Neutrophil (primary cell): ENCODE results near the gene VENTX.

ENCODE experiments used
- H3K27ac ChIP-seq: fragments of 200-600 bp; sonication (generic); 2 replicates; pipeline ENCODE4 v1.5.1; 2016; ENCODE audit warnings: mild to moderate bottlenecking, moderate library complexity
- H3K27me3 ChIP-seq: fragments of 200-600 bp; sonication (generic); 2 replicates; pipeline ENCODE4 v1.6.0; 2016; ENCODE audit warnings: mild to moderate bottlenecking
- H3K36me3 ChIP-seq: fragments of 200-600 bp; sonication (generic); 2 replicates; pipeline ENCODE4 v1.5.1; 2017
- H3K4me1 ChIP-seq, 2 experiments: fragments of 200-600 bp in 1 of 2; sonication (generic) in 1 of 2; 1 replicate in 1 of 2; 2 replicates in 1 of 2; pipeline versions ENCODE4 v1.5.1 to v1.6.1; 2013 to 2016; ENCODE audit warnings: low read depth in 1 of 2, low read length in 1 of 2, mild to moderate bottlenecking in 1 of 2, moderate library complexity in 1 of 2; ENCODE audit not compliant: control insufficient read depth in 1 of 2, insufficient read depth in 1 of 2
- H3K4me3 ChIP-seq, 2 experiments: fragments of 200-600 bp in 1 of 2; sonication (generic) in 1 of 2; 1 replicate in 1 of 2; 2 replicates in 1 of 2; pipeline ENCODE4 v1.5.1; 2013 to 2016; ENCODE audit warnings: low read depth in 1 of 2, low read length in 1 of 2, mild to moderate bottlenecking in 1 of 2, moderate library complexity in 1 of 2
- H3K9me3 ChIP-seq: fragments of 200-600 bp; sonication (generic); 2 replicates; pipeline ENCODE4 v1.5.1; 2016
- CTCF ChIP-seq: fragments of 200-600 bp; sonication (generic); IDR thresholded peaks from 2 replicates; pipeline ENCODE4 v1.5.1; 2016; ENCODE audit warnings: antibody characterized with exemption

The VENTX gene

GRCh38 chr10:133214468-133215410, 22.9 kb upstream of the VENTX start:
- H3K4me3 ChIP-seq: no peak overlapping the region
- H3K27me3 ChIP-seq: peaks cover 19% of the 10 kb centered on the region
- TF ChIP-seq CTCF: no peak
- no peak overlapping the region for H3K27ac ChIP-seq
- no peaks in the 10 kb centered on the region for H3K36me3 ChIP-seq
- no peaks in the 10 kb centered on the region for H3K9me3 ChIP-seq
- no peaks in the 10 kb centered on the region for H3K4me1 ChIP-seq

- Histone ChIP-seq H3K27me3 (peaks cover 22% of the 10 kb centered on the region), H3K4me1 (no peaks in the 10 kb centered on the region), H3K9me3 (no peaks in the 10 kb centered on the region)
Measured at GRCh38 chr10:133215586-133215985, 22.1 kb upstream of the VENTX start.

GRCh38 chr10:133216776-133217175, 20.9 kb upstream of the VENTX start:
- Histone ChIP-seq H3K36me3 (no peaks in the 10 kb centered on the region), H3K27ac (no peak overlapping the region), H3K4me3 (no peak overlapping the region), H3K4me1 (no peaks in the 10 kb centered on the region), H3K9me3 (no peaks in the 10 kb centered on the region), H3K27me3 (peaks cover 33% of the 10 kb centered on the region)
- TF ChIP-seq CTCF: no peak

More at GRCh38 chr10:133215586-133215985, 22.1 kb upstream of the VENTX start:
- H3K36me3 ChIP-seq: no peaks in the 10 kb centered on the region
- H3K27ac ChIP-seq: no peak overlapping the region
- TF ChIP-seq CTCF: no peak
- no peak overlapping the region for H3K4me3 ChIP-seq

- Histone ChIP-seq H3K9me3 (no peaks in the 10 kb centered on the region), H3K27me3 (peaks cover 33% of the 10 kb centered on the region), H3K4me1 (no peaks in the 10 kb centered on the region), H3K4me3 (no peak overlapping the region), H3K36me3 (no peaks in the 10 kb centered on the region), H3K27ac (no peak overlapping the region)
- no peak for TF ChIP-seq CTCF
Measured at GRCh38 chr10:133217800-133218589, 19.7 kb upstream of the VENTX start.

- no peak for TF ChIP-seq CTCF
Measured at GRCh38 chr10:133218891-133219290, 18.8 kb upstream of the VENTX start.

More at GRCh38 chr10:133218891-133219290, 18.8 kb upstream of the VENTX start:
- peaks cover 34% of the 10 kb centered on the region for H3K27me3 ChIP-seq
- H3K4me3 ChIP-seq: no peak overlapping the region
- H3K27ac ChIP-seq: no peak overlapping the region
- no peaks in the 10 kb centered on the region for H3K36me3 ChIP-seq
- no peaks in the 10 kb centered on the region for H3K4me1 ChIP-seq
- H3K9me3 ChIP-seq: no peaks in the 10 kb centered on the region
